ENCODE data around the gene APLP2. TPM values are rescaled to one million over a fixed set of nuclear protein-coding genes. Genes with fewer than 3 reads are reported as not detected.
"Not testable (repeated sequence)": the region's sequence is repeated elsewhere in the genome, so short reads cannot be mapped to it uniquely, and the experiment has no call there.

Gene APLP2
- total RNA-seq, 2 donors from 2014 or later: 30.3 to 32.2 TPM

GRCh38 chr11:130099356-130099755 is 29.7 kb downstream of the APLP2 start:
- no peak for DNase-seq (ENCODE audit: low spot score in 2 of 2)
- Mint-ChIP-seq H3K9me3 (no peaks in the 10 kb centered on the region), H3K27ac (no peak overlapping the region), H3K36me3 (no peaks in the 10 kb centered on the region)
- no peak for ATAC-seq

GRCh38 chr11:130100381-130101095 is 30.8 kb downstream of the APLP2 start:
- ATAC-seq (no peak), DNase-seq (ENCODE audit: low spot score in 2 of 2) (no peak)
- Mint-ChIP-seq H3K9me3 (no peaks in the 10 kb centered on the region), H3K27ac (no peak overlapping the region), H3K36me3 (no peaks in the 10 kb centered on the region)

- ATAC-seq: no peak
Measured at GRCh38 chr11:130101661-130102060, 32.0 kb downstream of the APLP2 start.

GRCh38 chr11:130102301-130103249 is 32.9 kb downstream of the APLP2 start:
- Mint-ChIP-seq H3K36me3 (peaks cover 0 to 13% of the 10 kb centered on the region in 2 donors), H3K27ac (no peak overlapping the region), H3K9me3 (peaks cover 0 to 3% of the 10 kb centered on the region in 2 donors)
- DNase-seq (ENCODE audit: low spot score in 2 of 2) (no peak), ATAC-seq (no peak)

More at GRCh38 chr11:130101661-130102060, 32.0 kb downstream of the APLP2 start:
- Mint-ChIP-seq H3K36me3 (peaks cover 0 to 3% of the 10 kb centered on the region in 2 donors), H3K27ac (no peak overlapping the region), H3K9me3 (peaks cover 0 to 3% of the 10 kb centered on the region in 2 donors)
- no peak for DNase-seq (ENCODE audit: low spot score in 2 of 2)

- ATAC-seq (no peak), DNase-seq (ENCODE audit: low spot score in 2 of 2) (no peak)
- Mint-ChIP-seq H3K9me3 (peaks cover 0 to 3% of the 10 kb centered on the region in 2 donors), H3K27ac (no peak overlapping the region), H3K36me3 (peaks cover 0 to 14% of the 10 kb centered on the region in 2 donors)
Measured at GRCh38 chr11:130103296-130103814, 33.7 kb downstream of the APLP2 start.

GRCh38 chr11:130106381-130106780 is 36.7 kb downstream of the APLP2 start:
- H3K9me3 Mint-ChIP-seq: peaks cover 0 to 3% of the 10 kb centered on the region in 2 donors

GRCh38 chr11:130108671-130109070 is 39.0 kb downstream of the APLP2 start:
- H3K9me3 Mint-ChIP-seq; DNase-seq (ENCODE audit: low spot score in 2 of 2); ATAC-seq; H3K27ac Mint-ChIP-seq: not testable (repeated sequence)
- peaks cover 12 to 32% of the 10 kb centered on the region in 2 donors for H3K36me3 Mint-ChIP-seq

More at GRCh38 chr11:130106381-130106780, 36.7 kb downstream of the APLP2 start:
- Mint-ChIP-seq H3K36me3 (peaks cover 5 to 20% of the 10 kb centered on the region in 2 donors), H3K27ac (no peak overlapping the region)
- no peak for ATAC-seq
- no peak for DNase-seq (ENCODE audit: low spot score in 2 of 2)

- H3K36me3 Mint-ChIP-seq: peaks cover 12 to 32% of the 10 kb centered on the region in 2 donors
- H3K27ac Mint-ChIP-seq: no peak overlapping the region
- peaks cover 0 to 3% of the 10 kb centered on the region in 2 donors for H3K9me3 Mint-ChIP-seq
- ATAC-seq (no peak), DNase-seq (ENCODE audit: low spot score in 2 of 2) (no peak)
Measured at GRCh38 chr11:130109386-130109785, 39.7 kb downstream of the APLP2 start.

GRCh38 chr11:130110339-130111108 is 40.8 kb downstream of the APLP2 start:
- peaks cover 0 to 3% of the 10 kb centered on the region in 2 donors for H3K9me3 Mint-ChIP-seq
- H3K36me3 Mint-ChIP-seq: peaks cover 12 to 32% of the 10 kb centered on the region in 2 donors
- no peak overlapping the region for H3K27ac Mint-ChIP-seq
- DNase-seq (ENCODE audit: low spot score in 2 of 2) (no peak), ATAC-seq (no peak)

GRCh38 chr11:130112071-130112830 is 42.6 kb downstream of the APLP2 start:
- Mint-ChIP-seq H3K36me3 (peaks cover 12 to 23% of the 10 kb centered on the region in 2 donors), H3K27ac (no peak overlapping the region), H3K9me3 (no peaks in the 10 kb centered on the region)
- no peak for DNase-seq (ENCODE audit: low spot score in 2 of 2)
- ATAC-seq: no peak

- DNase-seq (ENCODE audit: low spot score in 2 of 2): no peak
- Mint-ChIP-seq H3K36me3 (peaks cover 12 to 19% of the 10 kb centered on the region in 2 donors), H3K27ac (no peak overlapping the region), H3K9me3 (no peaks in the 10 kb centered on the region)
- no peak for ATAC-seq
Measured at GRCh38 chr11:130114281-130114680, 44.6 kb downstream of the APLP2 start.

GRCh38 chr11:130114726-130115125 is 45.0 kb downstream of the APLP2 start:
- DNase-seq (ENCODE audit: low spot score in 2 of 2) (no peak), ATAC-seq (no peak)
- Mint-ChIP-seq H3K36me3 (peaks cover 12 to 19% of the 10 kb centered on the region in 2 donors), H3K9me3 (no peaks in the 10 kb centered on the region), H3K27ac (no peak overlapping the region)

- ATAC-seq: no peak
- no peaks in the 10 kb centered on the region for H3K9me3 Mint-ChIP-seq
- H3K27ac Mint-ChIP-seq: no peak overlapping the region
- no peak for DNase-seq (ENCODE audit: low spot score in 2 of 2)
- peaks cover 10 to 15% of the 10 kb centered on the region in 2 donors for H3K36me3 Mint-ChIP-seq
Measured at GRCh38 chr11:130115218-130115617, 45.5 kb downstream of the APLP2 start.

- Mint-ChIP-seq H3K9me3 (no peaks in the 10 kb centered on the region), H3K27ac (no peak overlapping the region), H3K36me3 (peaks cover 8% of the 10 kb centered on the region in 2 donors)
- DNase-seq (ENCODE audit: low spot score in 2 of 2) (no peak), ATAC-seq (peak in 1 of 2 donors; percentile 37)
Measured at GRCh38 chr11:130118165-130118564, 48.5 kb downstream of the APLP2 start.

- H3K27ac Mint-ChIP-seq: no peak overlapping the region
- H3K9me3 Mint-ChIP-seq: no peaks in the 10 kb centered on the region
- ATAC-seq (peak; percentile 17 to 68), DNase-seq (ENCODE audit: low spot score in 2 of 2) (peak in 1 of 2 donors; percentile 58)
- H3K36me3 Mint-ChIP-seq: peaks cover 12 to 14% of the 10 kb centered on the region in 2 donors
Measured at GRCh38 chr11:130118636-130119387, 49.1 kb downstream of the APLP2 start.

All from activated naive CD4-positive, alpha-beta T cell treated with anti-CD3 and anti-CD28 coated beads, Interleukin-2, amount 50 U/mL, for 72 hours (primary cell).